ENCODE results near the gene SNAPC4.

DNA sequence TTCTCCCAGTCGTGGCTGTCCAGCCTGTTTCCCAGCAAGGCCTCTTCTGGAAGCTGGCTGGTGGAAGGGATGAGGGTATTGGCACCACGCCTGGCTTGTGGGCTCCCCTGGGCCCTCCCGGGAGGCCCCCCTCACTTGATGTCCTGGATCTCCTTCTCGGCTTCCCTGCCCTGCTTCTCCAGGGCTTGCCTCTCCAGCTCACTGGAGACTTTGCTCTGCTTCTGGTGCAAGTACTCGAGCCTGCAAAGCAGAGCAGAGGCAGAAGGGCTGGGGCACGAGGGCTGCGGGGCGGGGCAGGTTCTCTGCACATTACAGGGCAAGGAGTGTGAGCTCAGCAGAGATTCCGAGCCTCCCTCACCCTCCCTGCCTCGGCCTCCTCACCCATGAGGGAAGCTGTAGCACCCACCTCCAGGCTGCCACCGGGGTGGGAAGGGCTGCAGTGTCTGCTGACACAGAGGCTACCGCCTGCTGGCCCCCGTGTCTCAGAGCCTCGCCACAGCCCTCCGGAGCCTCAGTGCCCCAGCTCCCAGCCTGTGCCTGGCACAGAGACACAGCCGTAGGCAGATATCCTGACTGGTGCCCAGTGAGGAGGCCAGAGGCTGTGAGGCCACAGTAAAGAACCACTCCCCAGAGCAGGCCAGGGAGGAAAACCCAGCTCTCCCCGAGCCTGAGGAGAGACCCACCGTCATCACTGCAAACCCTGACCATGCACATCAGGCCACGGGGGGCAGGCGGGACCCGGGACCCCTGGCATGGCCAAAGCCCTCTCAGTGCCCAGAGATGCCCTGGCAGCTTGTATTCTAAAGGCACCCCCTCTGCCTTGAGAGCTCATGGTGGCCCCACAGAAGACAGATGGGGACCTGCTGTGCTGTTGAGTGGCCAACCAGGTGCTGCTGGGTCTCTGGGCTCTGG is 7.2 kb downstream of the SNAPC4 start:
- TF ChIP-seq EP300 (IDR thresholded peaks at IDR 0.05; ENCODE audit: borderline replicate concordance) (no peak), TAF1 (IDR thresholded peaks at IDR 0.05; ENCODE audit: low read depth) (no peak), FOXM1 (IDR thresholded peaks at IDR 0.05; ENCODE audit: borderline replicate concordance, low read depth) (no peak), TEAD4 (IDR thresholded peaks at IDR 0.05) (no peak), RAD21 (IDR thresholded peaks at IDR 0.05; ENCODE audit: low read depth) (no peak)
- TF ChIP-seq, protein P1, sequence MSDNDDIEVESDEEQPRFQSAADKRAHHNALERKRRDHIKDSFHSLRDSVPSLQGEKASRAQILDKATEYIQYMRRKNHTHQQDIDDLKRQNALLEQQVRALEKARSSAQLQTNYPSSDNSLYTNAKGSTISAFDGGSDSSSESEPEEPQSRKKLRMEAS (IDR thresholded peaks at IDR 0.05) = no peak
- TF ChIP-seq, protein P2, sequence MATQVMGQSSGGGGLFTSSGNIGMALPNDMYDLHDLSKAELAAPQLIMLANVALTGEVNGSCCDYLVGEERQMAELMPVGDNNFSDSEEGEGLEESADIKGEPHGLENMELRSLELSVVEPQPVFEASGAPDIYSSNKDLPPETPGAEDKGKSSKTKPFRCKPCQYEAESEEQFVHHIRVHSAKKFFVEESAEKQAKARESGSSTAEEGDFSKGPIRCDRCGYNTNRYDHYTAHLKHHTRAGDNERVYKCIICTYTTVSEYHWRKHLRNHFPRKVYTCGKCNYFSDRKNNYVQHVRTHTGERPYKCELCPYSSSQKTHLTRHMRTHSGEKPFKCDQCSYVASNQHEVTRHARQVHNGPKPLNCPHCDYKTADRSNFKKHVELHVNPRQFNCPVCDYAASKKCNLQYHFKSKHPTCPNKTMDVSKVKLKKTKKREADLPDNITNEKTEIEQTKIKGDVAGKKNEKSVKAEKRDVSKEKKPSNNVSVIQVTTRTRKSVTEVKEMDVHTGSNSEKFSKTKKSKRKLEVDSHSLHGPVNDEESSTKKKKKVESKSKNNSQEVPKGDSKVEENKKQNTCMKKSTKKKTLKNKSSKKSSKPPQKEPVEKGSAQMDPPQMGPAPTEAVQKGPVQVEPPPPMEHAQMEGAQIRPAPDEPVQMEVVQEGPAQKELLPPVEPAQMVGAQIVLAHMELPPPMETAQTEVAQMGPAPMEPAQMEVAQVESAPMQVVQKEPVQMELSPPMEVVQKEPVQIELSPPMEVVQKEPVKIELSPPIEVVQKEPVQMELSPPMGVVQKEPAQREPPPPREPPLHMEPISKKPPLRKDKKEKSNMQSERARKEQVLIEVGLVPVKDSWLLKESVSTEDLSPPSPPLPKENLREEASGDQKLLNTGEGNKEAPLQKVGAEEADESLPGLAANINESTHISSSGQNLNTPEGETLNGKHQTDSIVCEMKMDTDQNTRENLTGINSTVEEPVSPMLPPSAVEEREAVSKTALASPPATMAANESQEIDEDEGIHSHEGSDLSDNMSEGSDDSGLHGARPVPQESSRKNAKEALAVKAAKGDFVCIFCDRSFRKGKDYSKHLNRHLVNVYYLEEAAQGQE (IDR thresholded peaks at IDR 0.05; ENCODE audit: low read depth) = no peak
